Subcutaneous adipose tissue (tissue), 4 donors: ENCODE measurements around the gene SEMA4A. TPM values are rescaled to one million over a fixed set of nuclear protein-coding genes. Genes with fewer than 3 reads are reported as not detected.

Experiments used
- total RNA-seq, 4 donors: library from RNA; depleted of rRNA; stranded (reverse); fragments of >200 nt; gene quantifications; one replicate each; pipeline ENCODE4 v1.1.0, GENCODE V29; 2016
- TF ChIP-seq, protein P1 (sequence below): fragments of 450-650 bp; IDR thresholded peaks from one replicate; pipeline ENCODE4 v1.5.1; 2016; ENCODE audit warnings: low read depth, mild to moderate bottlenecking, control low read depth, antibody characterized with exemption, moderate library complexity

The SEMA4A gene
- total RNA-seq, 4 donors from 2014 or later, result 2.6 to 3.4 (median 3.0) TPM

DNA sequence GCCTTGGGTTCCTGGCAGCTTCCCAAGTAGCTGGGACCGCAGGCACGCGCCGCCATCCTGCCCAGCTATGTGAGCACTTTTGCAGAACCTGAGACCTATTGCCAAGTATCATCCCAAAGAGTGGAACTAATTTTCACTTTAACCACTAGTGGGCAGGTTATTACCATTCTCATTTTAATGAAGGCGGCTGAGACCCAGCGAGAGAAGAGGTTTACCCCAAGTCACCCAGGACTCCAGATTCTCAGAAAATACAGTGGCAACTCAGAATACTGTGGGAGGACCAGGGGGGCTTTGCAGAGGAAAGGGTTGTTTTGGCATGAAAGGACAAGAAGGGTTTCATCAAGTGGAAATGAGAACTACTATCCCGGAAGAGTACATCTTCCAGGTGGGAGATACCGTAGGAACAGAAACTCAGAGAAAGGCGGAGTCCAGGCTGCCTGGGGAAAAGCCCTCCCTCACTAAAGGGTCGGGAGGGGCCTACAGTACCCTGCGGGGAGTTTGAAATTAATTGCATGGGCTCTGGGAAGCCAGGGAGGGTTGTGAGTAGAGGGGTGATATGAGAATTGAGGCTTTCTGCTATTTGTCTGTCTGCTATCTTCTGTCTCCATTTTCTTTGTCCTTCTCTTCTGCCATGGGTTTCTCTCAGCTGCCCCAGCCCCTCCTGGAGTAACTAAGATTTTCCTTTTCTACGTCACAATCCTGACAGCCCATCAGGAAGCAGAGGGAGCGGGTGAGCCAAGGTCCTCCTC, 7.2 kb upstream of the SEMA4A start:
- TF ChIP-seq, protein P1, sequence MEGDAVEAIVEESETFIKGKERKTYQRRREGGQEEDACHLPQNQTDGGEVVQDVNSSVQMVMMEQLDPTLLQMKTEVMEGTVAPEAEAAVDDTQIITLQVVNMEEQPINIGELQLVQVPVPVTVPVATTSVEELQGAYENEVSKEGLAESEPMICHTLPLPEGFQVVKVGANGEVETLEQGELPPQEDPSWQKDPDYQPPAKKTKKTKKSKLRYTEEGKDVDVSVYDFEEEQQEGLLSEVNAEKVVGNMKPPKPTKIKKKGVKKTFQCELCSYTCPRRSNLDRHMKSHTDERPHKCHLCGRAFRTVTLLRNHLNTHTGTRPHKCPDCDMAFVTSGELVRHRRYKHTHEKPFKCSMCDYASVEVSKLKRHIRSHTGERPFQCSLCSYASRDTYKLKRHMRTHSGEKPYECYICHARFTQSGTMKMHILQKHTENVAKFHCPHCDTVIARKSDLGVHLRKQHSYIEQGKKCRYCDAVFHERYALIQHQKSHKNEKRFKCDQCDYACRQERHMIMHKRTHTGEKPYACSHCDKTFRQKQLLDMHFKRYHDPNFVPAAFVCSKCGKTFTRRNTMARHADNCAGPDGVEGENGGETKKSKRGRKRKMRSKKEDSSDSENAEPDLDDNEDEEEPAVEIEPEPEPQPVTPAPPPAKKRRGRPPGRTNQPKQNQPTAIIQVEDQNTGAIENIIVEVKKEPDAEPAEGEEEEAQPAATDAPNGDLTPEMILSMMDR, result no peak

DNA sequence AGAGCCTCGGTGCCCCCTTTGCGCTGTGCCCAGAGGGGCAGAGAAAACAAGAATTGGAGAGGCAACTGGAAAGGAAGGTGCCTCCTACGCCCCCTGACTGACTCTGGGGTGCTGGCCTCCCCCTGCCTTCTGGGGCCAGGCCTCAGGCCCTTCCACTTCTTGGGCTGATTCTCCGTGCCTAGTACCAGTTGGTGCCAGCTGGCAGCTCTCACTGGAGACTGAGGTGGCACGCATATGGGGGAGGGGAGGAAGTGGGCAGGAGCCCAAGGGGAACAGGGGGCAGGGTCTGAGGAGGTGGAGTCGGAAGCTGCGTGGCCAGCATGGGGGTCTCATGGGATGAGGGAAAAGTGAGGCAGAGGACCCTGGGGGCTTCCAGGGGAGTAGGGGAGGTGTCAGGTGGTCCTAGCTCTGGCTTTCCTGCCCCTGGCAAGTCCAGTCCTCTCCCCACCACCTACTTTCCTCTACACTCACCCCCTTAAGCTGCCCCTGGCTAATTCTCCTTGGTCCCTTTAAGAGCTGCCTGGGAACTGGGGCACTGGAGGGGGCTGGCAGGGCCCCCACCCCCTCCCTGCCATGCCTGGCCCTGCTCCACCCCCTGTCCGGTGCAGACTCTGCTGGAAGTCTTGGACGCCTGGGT, 6.5 kb upstream of the SEMA4A start:
- TF ChIP-seq, protein P1, result no peak

DNA sequence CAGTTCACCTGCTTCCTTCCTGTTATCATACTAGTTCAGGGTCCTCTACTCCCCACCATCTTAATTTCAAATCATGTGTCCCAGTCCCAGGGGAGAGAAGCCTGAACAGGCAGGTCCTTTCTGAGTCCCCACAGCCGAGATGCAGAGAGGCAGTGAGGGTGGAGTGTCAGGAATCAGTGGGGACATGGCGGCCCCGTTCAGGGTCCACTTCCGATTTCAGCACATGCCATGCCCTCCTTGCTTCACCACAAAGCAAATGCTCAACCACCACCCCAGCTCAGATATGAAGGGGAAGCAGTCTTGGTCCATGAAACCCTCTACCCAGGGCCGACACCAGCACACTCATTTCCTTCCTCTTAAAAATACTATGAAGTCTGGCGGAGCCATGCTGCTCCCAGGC, 5.2 kb upstream of the SEMA4A start:
- TF ChIP-seq, protein P1, result no peak

DNA sequence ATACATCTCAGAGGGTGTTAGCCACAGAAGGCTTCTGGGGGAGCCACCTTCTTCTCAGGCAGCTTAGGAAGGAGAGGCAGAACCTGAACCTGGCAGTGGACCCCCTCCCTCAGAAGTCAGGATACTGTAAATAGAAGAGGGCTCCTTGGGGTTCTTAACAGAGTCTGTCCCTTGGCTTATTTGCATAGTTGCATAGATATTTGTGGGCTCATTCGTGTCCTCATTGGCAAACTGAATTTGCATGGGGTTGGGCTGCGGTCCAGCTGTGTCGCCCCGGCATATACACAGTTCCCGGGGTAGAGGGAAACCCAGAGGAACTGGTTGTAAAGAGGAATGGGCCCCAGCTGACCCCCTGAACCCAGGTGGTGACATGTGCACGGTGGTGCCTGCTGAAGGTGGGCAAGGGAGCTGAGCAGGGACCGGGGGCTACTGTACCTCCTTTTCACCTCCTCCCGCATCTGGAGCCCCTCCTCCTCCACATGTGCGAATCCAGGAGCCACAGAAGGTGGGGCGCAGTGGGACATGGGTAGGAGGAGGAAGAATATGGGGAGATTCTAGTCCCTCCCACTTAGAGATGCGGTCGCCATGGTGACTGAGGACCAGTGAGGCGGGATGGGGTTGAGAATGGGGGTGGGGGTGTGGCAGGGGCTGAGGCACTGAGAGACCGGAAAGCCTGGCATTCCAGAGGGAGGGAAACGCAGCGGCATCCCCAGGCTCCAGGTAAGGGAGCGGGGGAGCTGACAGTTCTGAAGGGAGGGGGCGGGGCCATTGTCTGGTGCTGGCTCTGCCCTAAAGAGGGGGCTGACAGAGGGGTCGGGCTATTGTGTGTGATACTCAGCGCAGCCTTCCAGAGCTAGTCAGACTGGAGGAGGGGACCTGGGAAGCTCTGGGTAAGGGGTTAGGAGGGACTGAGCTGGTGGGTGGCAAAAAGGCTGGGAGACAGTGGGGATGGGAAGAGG, 3.7 kb upstream of the SEMA4A start:
- TF ChIP-seq, protein P1, result no peak

DNA sequence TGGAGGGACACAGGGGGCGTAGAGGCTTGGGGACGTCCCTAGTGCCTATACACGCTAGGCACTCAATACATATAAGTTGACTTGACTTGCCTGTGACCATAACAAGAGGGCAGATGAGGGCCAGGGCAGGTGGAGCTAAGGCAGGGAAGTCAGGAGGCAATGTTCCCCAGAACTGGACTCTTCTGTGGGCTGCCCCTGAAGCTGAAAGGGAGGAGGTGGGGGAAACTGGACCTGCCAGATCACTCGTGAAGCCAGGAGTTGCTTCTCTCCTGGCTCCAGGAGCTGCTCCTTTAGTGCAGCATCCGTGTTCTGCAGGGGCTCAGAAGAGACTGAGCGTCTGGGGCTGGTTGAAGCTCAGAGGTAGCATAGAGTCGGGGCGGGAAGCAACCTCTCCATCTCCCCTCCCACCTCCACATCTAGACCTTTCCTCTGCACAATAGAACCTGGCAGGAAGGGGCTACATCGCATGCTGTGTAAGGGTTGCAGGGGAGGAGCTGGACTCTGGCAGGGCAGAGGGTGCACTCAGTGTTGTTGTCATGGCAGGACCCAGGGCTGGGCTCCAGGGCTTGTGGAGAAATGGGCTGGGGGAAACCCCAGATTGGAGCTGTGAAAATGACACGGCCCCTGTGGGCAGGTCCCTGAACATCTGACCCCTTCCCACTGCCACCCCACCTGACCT, 2.9 kb upstream of the SEMA4A start:
- TF ChIP-seq, protein P1, result no peak

DNA sequence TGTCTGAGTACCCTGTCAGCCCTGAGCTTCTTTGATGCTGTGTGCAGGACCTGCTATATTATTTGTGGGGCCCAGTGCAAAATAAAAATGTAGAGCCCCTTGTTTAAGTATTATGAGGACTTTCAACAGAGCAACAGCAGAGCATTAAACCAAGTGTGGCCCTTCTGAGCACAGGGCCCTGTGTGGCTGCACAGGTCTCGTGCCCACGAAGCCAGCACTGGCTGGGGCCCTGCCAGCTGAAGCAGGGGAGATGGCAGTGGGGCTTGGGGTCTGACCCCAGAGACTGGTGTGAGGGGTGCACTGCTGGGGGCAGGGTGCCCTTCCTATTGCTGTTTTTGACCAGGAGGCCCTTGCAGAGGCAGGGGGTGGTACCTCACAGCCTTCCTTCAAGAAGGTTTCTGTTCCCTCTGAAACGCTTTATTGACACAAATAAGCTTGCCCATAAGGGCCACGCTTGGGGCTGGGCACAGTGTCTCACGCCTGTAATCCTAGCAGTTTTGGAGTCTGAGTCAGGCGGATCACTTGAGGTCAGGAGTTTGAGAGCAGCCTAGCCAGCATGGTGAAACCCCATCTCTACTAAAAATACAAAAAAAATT, 2.2 kb upstream of the SEMA4A start:
- TF ChIP-seq, protein P1, result no peak
